GM18909 (cell line): ENCODE results near the gene LBR.
"Not testable (repeated sequence)": the region's sequence is repeated elsewhere in the genome, so short reads cannot be mapped to it uniquely, and the experiment has no call there.

ENCODE experiments used
- ATAC-seq: cut with Tn5 transposase; IDR thresholded peaks from one replicate; pipeline ENCODE4 v1.9.1; 2021; ENCODE audit warnings: mild to moderate bottlenecking; ENCODE audit not compliant: unreplicated experiment, poor library complexity

Gene LBR

GRCh38 chr1:225388372-225388771, 39.5 kb downstream of the LBR start:
- ATAC-seq: no peak

GRCh38 chr1:225386860-225387259, 41.0 kb downstream of the LBR start:
- ATAC-seq: not testable (repeated sequence)

GRCh38 chr1:225380691-225381090, 47.1 kb downstream of the LBR start:
- ATAC-seq: no peak

GRCh38 chr1:225378880-225379279, 49.0 kb downstream of the LBR start:
- no peak for ATAC-seq

- ATAC-seq: no peak
Measured at GRCh38 chr1:225374996-225375395, 52.8 kb downstream of the LBR start.

- ATAC-seq: no peak
Measured at GRCh38 chr1:225373155-225373554, 54.7 kb downstream of the LBR start.

- no peak for ATAC-seq
Measured at GRCh38 chr1:225371366-225372010, 56.4 kb downstream of the LBR start.

- ATAC-seq: no peak
Measured at GRCh38 chr1:225368036-225368552, 59.7 kb downstream of the LBR start.

GRCh38 chr1:225366552-225366951, 61.3 kb downstream of the LBR start:
- no peak for ATAC-seq

- ATAC-seq: no peak
Measured at GRCh38 chr1:225366018-225366417, 61.8 kb downstream of the LBR start.

- no peak for ATAC-seq
Measured at GRCh38 chr1:225364439-225364838, 63.4 kb downstream of the LBR start.

- no peak for ATAC-seq
Measured at GRCh38 chr1:225362805-225363204, 65.0 kb downstream of the LBR start.

- no peak for ATAC-seq
Measured at GRCh38 chr1:225361176-225361575, 66.7 kb downstream of the LBR start.

GRCh38 chr1:225360119-225360518, 67.7 kb downstream of the LBR start:
- no peak for ATAC-seq

- ATAC-seq: no peak
Measured at GRCh38 chr1:225355863-225356262, 72.0 kb downstream of the LBR start.

GRCh38 chr1:225354906-225355305, 72.9 kb downstream of the LBR start:
- ATAC-seq: no peak
